Keratinocyte (primary cell): Measurements from ENCODE around the gene GH2.
"Not testable (repeated sequence)": the region's sequence is repeated elsewhere in the genome, so short reads cannot be mapped to it uniquely, and the experiment has no call there.

Source experiments
- CTCF ChIP-seq, 3 experiments: IDR thresholded peaks in 1 of 3; conservative IDR thresholded peaks in 1 of 3; optimal IDR thresholded peaks in 1 of 3; 2 replicates in 2 of 3; 3 replicates in 1 of 3; pipeline versions ENCODE3 to v1.5.1; 2011; ENCODE audit warnings: low read length in 3 of 3, mild to moderate bottlenecking in 3 of 3, moderate library complexity in 2 of 3, control low read depth in 1 of 3, inconsistent platforms in 1 of 3; ENCODE audit not compliant: insufficient read depth in 2 of 3; ENCODE audit errors: extremely low read depth in 1 of 3
- EZH2 ChIP-seq: IDR thresholded peaks from one replicate; pipeline ENCODE4 v1.6.1; 2012; ENCODE audit warnings: inconsistent platforms, mild to moderate bottlenecking, low read length, moderate library complexity

GRCh38 chr17:63878413-63878812 lies 3.3 kb downstream of the GH2 start:
- not testable (repeated sequence) for TF ChIP-seq CTCF (optimal IDR thresholded peaks at IDR 0.05 in 1 of 3, IDR thresholded peaks at IDR 0.05 in 1 of 3, conservative IDR thresholded peaks at IDR 0.05 in 1 of 3; ENCODE audit: extremely low read depth in 1 of 3, insufficient read depth in 2 of 3, low read length in 3 of 3); EZH2
